Psoas muscle (tissue), 8 donors: ENCODE measurements around the gene BLCAP. TPM values are rescaled to one million over a fixed set of nuclear protein-coding genes. Genes with fewer than 3 reads are reported as not detected.

Experiments used
- ATAC-seq, 4 donors: fragments of 200-7000 bp; cut with Tn5 transposase; one replicate each; pipeline ENCODE4 v1.9.1; 2020; ENCODE audit warnings: moderate library complexity in 3 of 4, mild to moderate bottlenecking in 2 of 4
- DNase-seq, 2 donors: peaks; one replicate each; pipeline ENCODE4 v3.0.0-alpha.2; 2020
- H3K27ac ChIP-seq: fragments of 200-600 bp; one replicate; pipeline ENCODE4 v1.8.0; 2022
- H3K27me3 ChIP-seq, 3 donors: fragments of 200-600 bp in 1 of 3; one replicate each; pipeline versions ENCODE4 v1.6.1 to v1.8.0; 2013 to 2022; ENCODE audit warnings: low read length in 2 of 3, mild to moderate bottlenecking in 2 of 3, moderate library complexity in 1 of 3; ENCODE audit not compliant: insufficient read depth in 3 of 3
- H3K36me3 ChIP-seq, 2 donors: fragments of 200-600 bp in 1 of 2; one replicate each; pipeline versions ENCODE4 v1.6.1 to v1.8.0; 2013 to 2022; ENCODE audit warnings: low read depth in 1 of 2, mild to moderate bottlenecking in 1 of 2, moderate library complexity in 1 of 2; ENCODE audit not compliant: insufficient read depth in 1 of 2
- H3K4me1 ChIP-seq: fragments of 200-600 bp; one replicate; pipeline ENCODE4 v1.8.0; 2022
- H3K4me3 ChIP-seq: fragments of 200-600 bp; one replicate; pipeline ENCODE4 v1.8.0; 2022; ENCODE audit warnings: mild to moderate bottlenecking
- H3K9me3 ChIP-seq: fragments of 200-600 bp; one replicate; pipeline ENCODE4 v1.8.0; 2022
- WGBS, 3 donors: extraction: QIAGEN DNeasy Blood & Tissue Kit; methylation state at CpG; one replicate each; pipeline versions ENCODE4 v1.1.6 to v1.1.7; 2013; 5-methylcytosine and 5-hydroxymethylcytosine counted together
- intact Hi-C, 2 donors: fragments of 100-400 bp; cut with DNase I; formaldehyde crosslinking; loops; one replicate each; pipeline versions ENCODE4 v1.11.0 to v1.14.2; 2022
- polyA plus RNA-seq, 3 donors: library from polyadenylated mRNA; stranded (reverse); fragments of 200-250 nt; gene quantifications; one replicate each; pipeline ENCODE4 v1.2.3, GENCODE V29; 2013
- total RNA-seq, 4 donors: library from RNA; stranded (reverse); fragmentation: NEBNext Ultra II Directional in 2 of 4; extraction: Animal tissue kit (Norgen Biotek cat#: 25700) in 2 of 4; gene quantifications; one replicate each; pipeline versions ENCODE4 v1.2.1 to v1.2.4, GENCODE V29; 2021 to 2023
- TF ChIP-seq, protein P1 (sequence below): fragments of 200-600 bp; IDR thresholded peaks from one replicate; pipeline ENCODE4 v1.8.0; 2022; ENCODE audit warnings: antibody characterized with exemption
- donor health status: healthy with polysubstance abuse.
- donor health status: DM: no; HTN: no; CAD: no; lungs with moderate emphysema.
- donor health status: Bipolar disorder and iron deficiency.
- donor health status: healthy.
- donor health status: DM: yes; HTN: yes; CAD: no.
- donor health status: DM: no; HTN: no; CAD: no.
- donor health status: DM: no; HTN: no; CAD: no.
- donor health status: DM: yes; HTN: yes; CAD: no.

The BLCAP gene
- total and polyA plus RNA-seq, 7 donors = 267 to 656 (median 366) TPM

- intact Hi-C loops = no loop called here
- H3K27me3 ChIP-seq = no peaks in the 10 kb centered on the region
- no peaks in the 10 kb centered on the region for H3K4me1 ChIP-seq
- no peak for DNase-seq
- peaks cover 0 to 6% of the 10 kb centered on the region in 2 donors for H3K36me3 ChIP-seq
- H3K27ac ChIP-seq = no peak overlapping the region
- TF ChIP-seq, protein P1, sequence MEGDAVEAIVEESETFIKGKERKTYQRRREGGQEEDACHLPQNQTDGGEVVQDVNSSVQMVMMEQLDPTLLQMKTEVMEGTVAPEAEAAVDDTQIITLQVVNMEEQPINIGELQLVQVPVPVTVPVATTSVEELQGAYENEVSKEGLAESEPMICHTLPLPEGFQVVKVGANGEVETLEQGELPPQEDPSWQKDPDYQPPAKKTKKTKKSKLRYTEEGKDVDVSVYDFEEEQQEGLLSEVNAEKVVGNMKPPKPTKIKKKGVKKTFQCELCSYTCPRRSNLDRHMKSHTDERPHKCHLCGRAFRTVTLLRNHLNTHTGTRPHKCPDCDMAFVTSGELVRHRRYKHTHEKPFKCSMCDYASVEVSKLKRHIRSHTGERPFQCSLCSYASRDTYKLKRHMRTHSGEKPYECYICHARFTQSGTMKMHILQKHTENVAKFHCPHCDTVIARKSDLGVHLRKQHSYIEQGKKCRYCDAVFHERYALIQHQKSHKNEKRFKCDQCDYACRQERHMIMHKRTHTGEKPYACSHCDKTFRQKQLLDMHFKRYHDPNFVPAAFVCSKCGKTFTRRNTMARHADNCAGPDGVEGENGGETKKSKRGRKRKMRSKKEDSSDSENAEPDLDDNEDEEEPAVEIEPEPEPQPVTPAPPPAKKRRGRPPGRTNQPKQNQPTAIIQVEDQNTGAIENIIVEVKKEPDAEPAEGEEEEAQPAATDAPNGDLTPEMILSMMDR = no peak
- H3K4me3 ChIP-seq = no peak overlapping the region
- 57 to 83% (median 61%) methylated on average over 3 of the region's 3 CpGs for WGBS, 3 donors
- peak in 3 of 4 donors; percentile 5 to 15 (median 12) for ATAC-seq
- H3K9me3 ChIP-seq = no peaks in the 10 kb centered on the region
Measured at GRCh38 chr20:37503256-37503927, 24.3 kb downstream of the BLCAP start.

GRCh38 chr20:37502654-37503053 is 25.0 kb downstream of the BLCAP start:
- peaks cover 0 to 6% of the 10 kb centered on the region in 2 donors for H3K36me3 ChIP-seq
- no peak overlapping the region for H3K4me3 ChIP-seq
- intact Hi-C loops = no loop called here
- WGBS, 3 donors = 82 to 98% (median 87%) methylated on average over 2 of the region's 2 CpGs
- no peaks in the 10 kb centered on the region for H3K27me3 ChIP-seq
- no peaks in the 10 kb centered on the region for H3K9me3 ChIP-seq
- no peaks in the 10 kb centered on the region for H3K4me1 ChIP-seq
- DNase-seq (no peak), ATAC-seq (no peak)
- H3K27ac ChIP-seq = no peak overlapping the region
- TF ChIP-seq, protein P1 = no peak

DNA sequence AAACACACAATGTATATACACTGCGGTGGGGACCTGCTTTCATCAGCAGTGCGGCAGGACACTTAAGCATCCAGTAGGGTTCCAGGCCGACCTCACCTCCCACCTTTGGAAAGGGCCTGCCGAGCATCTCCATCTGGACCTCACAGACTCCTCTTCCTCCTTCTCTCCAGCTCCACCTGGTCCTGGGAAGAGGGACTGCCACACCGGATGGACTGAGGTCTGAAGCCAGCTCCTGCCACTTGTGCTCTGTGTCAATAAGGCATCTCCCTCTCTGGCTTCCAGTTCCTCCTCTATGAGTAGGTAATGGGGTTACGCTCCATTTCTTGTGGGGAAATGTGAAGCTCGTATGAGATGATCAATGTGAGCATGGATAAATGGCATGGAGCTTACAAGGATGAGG is 25.7 kb downstream of the BLCAP start:
- no peaks in the 10 kb centered on the region for H3K27me3 ChIP-seq
- DNase-seq (no peak), ATAC-seq (peak in 2 of 4 donors; percentile 21 to 28)
- 76 to 82% (median 80%) methylated on average over 7 of the region's 7 CpGs for WGBS, 3 donors
- H3K36me3 ChIP-seq = peaks cover 0 to 9% of the 10 kb centered on the region in 2 donors
- H3K9me3 ChIP-seq = no peaks in the 10 kb centered on the region
- intact Hi-C loops = no loop called here
- TF ChIP-seq, protein P1 = no peak
- H3K4me3 ChIP-seq = no peak overlapping the region
- no peak overlapping the region for H3K27ac ChIP-seq
- no peaks in the 10 kb centered on the region for H3K4me1 ChIP-seq

GRCh38 chr20:37500311-37500710 is 27.4 kb downstream of the BLCAP start:
- H3K27ac ChIP-seq = no peak overlapping the region
- intact Hi-C loops = no loop called here
- H3K36me3 ChIP-seq = peaks cover 0 to 12% of the 10 kb centered on the region in 2 donors
- no peaks in the 10 kb centered on the region for H3K4me1 ChIP-seq
- DNase-seq (no peak), ATAC-seq (no peak)
- H3K4me3 ChIP-seq = no peak overlapping the region
- H3K9me3 ChIP-seq = no peaks in the 10 kb centered on the region
- TF ChIP-seq, protein P1 = no peak
- no peaks in the 10 kb centered on the region for H3K27me3 ChIP-seq
- 93 to 96% (median 93%) methylated on average over 7 of the region's 7 CpGs for WGBS, 3 donors
